ENCODE results near the gene SRGN. TPM values are rescaled to one million over a fixed set of nuclear protein-coding genes. Genes with fewer than 3 reads are reported as not detected.

The SRGN gene
- total and polyA plus RNA-seq, 10 of the 15 experiments (the other 5 are each of a cell fraction or from before 2014, with no cell fraction given): 382 to 2,414 (median 885) TPM

DNA sequence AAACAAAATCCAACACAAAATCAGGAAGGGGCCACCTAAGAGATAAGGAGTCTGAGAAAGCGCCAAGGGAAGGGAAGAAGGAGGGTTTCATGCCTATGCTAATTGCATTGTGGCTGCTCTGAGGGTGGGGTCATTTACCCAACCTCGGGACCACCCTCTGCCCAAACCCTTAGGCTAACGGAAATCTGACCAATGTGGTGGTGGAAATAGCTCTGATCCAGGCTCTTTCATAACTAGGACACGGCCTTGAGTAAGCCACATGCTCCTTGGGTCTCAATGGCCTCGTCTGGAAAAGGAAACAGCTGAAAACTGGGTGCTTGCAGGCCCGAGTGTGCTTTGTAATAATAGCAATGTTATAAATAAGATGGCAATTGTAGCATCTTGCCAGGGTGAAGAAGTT is 14.9 kb upstream of the SRGN start:
- H2AFZ ChIP-seq (ENCODE audit: control insufficient read depth, low read depth, low read length): no peak overlapping the region
- ATAC-seq (no peak), DNase-seq (ENCODE audit: low read depth, low spot score) (no peak), FAIRE-seq (no peak)
- H3K9ac ChIP-seq (ENCODE audit: control insufficient read depth, insufficient read depth, low read length): no peak overlapping the region
- H3K27me3 ChIP-seq (replicated peaks in 1 of 2; ENCODE audit: control insufficient read depth in 2 of 2, insufficient read depth in 2 of 2, low read length in 1 of 2): no peaks in the 10 kb centered on the region
- no peaks in the 10 kb centered on the region for H3K79me2 ChIP-seq (ENCODE audit: control insufficient read depth, insufficient read depth, low read length)
- BruUV-seq (replicated peaks): no TSS peak
- no peaks in the 10 kb centered on the region for H4K20me1 ChIP-seq (ENCODE audit: control insufficient read depth, insufficient read depth)
- intact Hi-C loops (cut with micrococcal nuclease; ENCODE audit: unreplicated experiment): no loop called here
- ChIA-PET POLR2A (no interaction called here), SMC1A (ENCODE audit: uncharacterized antibody, unreplicated experiment) (interaction anchor here (0.6 to 1.4 kb wide), 3 partner anchors 12 to 33 kb away, joined by 3 to 4 read pairs (median 4); no protein-coding TSS in a partner anchor), RAD21 (ENCODE audit: unreplicated experiment) (interaction anchor here (0.6 kb wide), 1 partner anchor 28 kb away, joined by 4 read pairs; no protein-coding TSS in a partner anchor), CTCF (no interaction called here)
- in situ Hi-C loops (cut with MboI): no loop called here
- H3K4me1 ChIP-seq (ENCODE audit: control insufficient read depth, insufficient read depth, low read length): peaks cover 4% of the 10 kb centered on the region; the same call in 1 of the 2 replicates
- H3K36me3 ChIP-seq (ENCODE audit: control insufficient read depth in 2 of 2, insufficient read depth in 2 of 2, low read length in 1 of 2): no peaks in the 10 kb centered on the region
- H3K4me2 ChIP-seq (ENCODE audit: control insufficient read depth, insufficient read depth): no peak overlapping the region
- H3K9me3 ChIP-seq (replicated peaks; ENCODE audit: control insufficient read depth, insufficient read depth, low read length): no peaks in the 10 kb centered on the region
- H3K4me3 ChIP-seq: no peak overlapping the region
- TF ChIP-seq NFXL1 (IDR thresholded peaks at IDR 0.05; ENCODE audit: borderline replicate concordance) (no peak), MTA2 (IDR thresholded peaks at IDR 0.05; ENCODE audit: low read depth) (no peak), PAX5 (IDR thresholded peaks at IDR 0.05; ENCODE audit: borderline replicate concordance, low read depth, low read length) (no peak), ZNF274 (IDR thresholded peaks at IDR 0.05; ENCODE audit: insufficient read depth, insufficient read length) (no peak), RUNX3 (IDR thresholded peaks at IDR 0.05; ENCODE audit: low read length) (no peak), NR2C1 (IDR thresholded peaks at IDR 0.05) (no peak), POLR2AphosphoS2 (IDR thresholded peaks at IDR 0.05; ENCODE audit: low read depth, low read length) (no peak), YBX1 (IDR thresholded peaks at IDR 0.05) (no peak), HDAC2 (IDR thresholded peaks at IDR 0.05) (no peak), NFIC (IDR thresholded peaks at IDR 0.05; ENCODE audit: low read depth, low read length) (no peak), SP1 (IDR thresholded peaks at IDR 0.05; ENCODE audit: low read depth, low read length) (no peak), LARP7 (IDR thresholded peaks at IDR 0.05) (no peak)
- TF ChIP-seq, protein P1, sequence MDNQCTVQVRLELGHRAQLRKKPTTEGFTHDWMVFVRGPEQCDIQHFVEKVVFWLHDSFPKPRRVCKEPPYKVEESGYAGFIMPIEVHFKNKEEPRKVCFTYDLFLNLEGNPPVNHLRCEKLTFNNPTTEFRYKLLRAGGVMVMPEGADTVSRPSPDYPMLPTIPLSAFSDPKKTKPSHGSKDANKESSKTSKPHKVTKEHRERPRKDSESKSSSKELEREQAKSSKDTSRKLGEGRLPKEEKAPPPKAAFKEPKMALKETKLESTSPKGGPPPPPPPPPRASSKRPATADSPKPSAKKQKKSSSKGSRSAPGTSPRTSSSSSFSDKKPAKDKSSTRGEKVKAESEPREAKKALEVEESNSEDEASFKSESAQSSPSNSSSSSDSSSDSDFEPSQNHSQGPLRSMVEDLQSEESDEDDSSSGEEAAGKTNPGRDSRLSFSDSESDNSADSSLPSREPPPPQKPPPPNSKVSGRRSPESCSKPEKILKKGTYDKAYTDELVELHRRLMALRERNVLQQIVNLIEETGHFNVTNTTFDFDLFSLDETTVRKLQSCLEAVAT (IDR thresholded peaks at IDR 0.05): no peak
- TF ChIP-seq, protein P2, sequence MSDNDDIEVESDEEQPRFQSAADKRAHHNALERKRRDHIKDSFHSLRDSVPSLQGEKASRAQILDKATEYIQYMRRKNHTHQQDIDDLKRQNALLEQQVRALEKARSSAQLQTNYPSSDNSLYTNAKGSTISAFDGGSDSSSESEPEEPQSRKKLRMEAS (IDR thresholded peaks at IDR 0.05; ENCODE audit: low read depth, low read length): no peak
- 41% methylated on average over 6 of the region's 6 CpGs for WGBS (ENCODE audit: insufficient coverage, insufficient replicate concordance, low lambda C conversion rate, missing lambda C conversion rate)
- no peak overlapping the region for H3K27ac ChIP-seq (ENCODE audit: control insufficient read depth, insufficient read depth)

All from GM12878 (cell line).